HG03378 (cell line): ENCODE data around the gene DECR2.
"Not testable (repeated sequence)": the region's sequence is repeated elsewhere in the genome, so short reads cannot be mapped to it uniquely, and the experiment has no call there.

Source experiments
- ATAC-seq: cut with Tn5 transposase; IDR thresholded peaks from one replicate; pipeline ENCODE4 v1.9.1; 2021; ENCODE audit warnings: mild to moderate bottlenecking, moderate library complexity; ENCODE audit not compliant: unreplicated experiment

DECR2 gene, protein sequence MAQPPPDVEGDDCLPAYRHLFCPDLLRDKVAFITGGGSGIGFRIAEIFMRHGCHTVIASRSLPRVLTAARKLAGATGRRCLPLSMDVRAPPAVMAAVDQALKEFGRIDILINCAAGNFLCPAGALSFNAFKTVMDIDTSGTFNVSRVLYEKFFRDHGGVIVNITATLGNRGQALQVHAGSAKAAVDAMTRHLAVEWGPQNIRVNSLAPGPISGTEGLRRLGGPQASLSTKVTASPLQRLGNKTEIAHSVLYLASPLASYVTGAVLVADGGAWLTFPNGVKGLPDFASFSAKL

GRCh38 chr16:401468-402348, at the start of gene DECR2:
TSS of gene DECR2 (plus strand) at chr16:401885. CDS start at chr16:401964, 79 bp downstream.
- peak; percentile 38 for ATAC-seq

- ATAC-seq: no peak
Observed at GRCh38 chr16:352547-353403, 48.9 kb upstream of the DECR2 start, which contains the start of gene AXIN1. TSS of gene AXIN1 (minus strand) at chr16:352723. CDS start at chr16:347025, 5,698 bp downstream.

DNA sequence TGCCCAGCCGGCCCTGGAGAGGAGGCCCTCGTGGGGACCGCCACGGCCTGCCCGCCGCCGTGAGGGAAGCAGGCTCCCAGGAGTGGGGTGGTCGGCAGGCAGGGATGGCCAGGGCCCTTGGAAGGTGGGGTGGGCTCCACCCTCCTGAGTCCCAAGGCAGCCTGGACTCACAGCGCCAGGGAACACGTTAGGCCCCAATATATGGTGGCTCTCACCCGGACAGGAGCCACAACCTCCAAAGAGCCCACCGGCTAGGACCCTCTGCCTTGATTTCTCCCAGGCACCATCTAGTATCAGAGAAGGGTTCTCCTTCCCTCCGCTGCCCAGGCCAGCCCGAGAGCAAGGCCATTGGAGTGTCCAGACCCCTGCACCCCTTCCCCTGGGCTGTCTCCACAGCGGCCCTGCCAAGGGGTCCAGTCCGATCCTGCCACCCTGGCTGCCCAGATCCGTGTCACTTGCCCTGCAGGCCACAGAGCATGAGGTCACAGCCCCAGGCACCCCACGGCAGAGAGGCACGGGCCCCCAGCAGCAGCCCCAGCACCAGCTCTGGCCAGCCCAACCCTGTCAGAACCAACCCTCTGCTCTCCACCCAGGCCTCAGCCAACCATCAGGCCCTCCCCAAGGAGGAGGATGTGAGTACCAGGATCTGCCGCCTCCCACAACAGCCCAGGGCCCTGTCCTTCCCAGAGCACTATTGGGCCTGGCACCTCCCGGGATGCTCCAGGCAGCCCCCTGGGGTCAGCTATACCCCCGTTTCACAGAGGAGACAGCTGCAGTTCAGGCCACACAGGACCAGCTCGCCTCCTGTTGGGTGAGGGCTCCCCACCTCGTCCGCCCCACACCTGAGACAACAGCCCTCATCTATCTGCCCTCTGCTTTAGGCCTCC, 48.0 kb upstream of the DECR2 start:
- ATAC-seq: no peak

- no peak for ATAC-seq
Observed at GRCh38 chr16:354291-354881, 47.3 kb upstream of the DECR2 start.

- no peak for ATAC-seq
Observed at GRCh38 chr16:354971-355461, 46.7 kb upstream of the DECR2 start.

GRCh38 chr16:356741-357140, 44.9 kb upstream of the DECR2 start:
- no peak for ATAC-seq

- ATAC-seq: no peak
Observed at GRCh38 chr16:359067-359763, 42.5 kb upstream of the DECR2 start.

DNA sequence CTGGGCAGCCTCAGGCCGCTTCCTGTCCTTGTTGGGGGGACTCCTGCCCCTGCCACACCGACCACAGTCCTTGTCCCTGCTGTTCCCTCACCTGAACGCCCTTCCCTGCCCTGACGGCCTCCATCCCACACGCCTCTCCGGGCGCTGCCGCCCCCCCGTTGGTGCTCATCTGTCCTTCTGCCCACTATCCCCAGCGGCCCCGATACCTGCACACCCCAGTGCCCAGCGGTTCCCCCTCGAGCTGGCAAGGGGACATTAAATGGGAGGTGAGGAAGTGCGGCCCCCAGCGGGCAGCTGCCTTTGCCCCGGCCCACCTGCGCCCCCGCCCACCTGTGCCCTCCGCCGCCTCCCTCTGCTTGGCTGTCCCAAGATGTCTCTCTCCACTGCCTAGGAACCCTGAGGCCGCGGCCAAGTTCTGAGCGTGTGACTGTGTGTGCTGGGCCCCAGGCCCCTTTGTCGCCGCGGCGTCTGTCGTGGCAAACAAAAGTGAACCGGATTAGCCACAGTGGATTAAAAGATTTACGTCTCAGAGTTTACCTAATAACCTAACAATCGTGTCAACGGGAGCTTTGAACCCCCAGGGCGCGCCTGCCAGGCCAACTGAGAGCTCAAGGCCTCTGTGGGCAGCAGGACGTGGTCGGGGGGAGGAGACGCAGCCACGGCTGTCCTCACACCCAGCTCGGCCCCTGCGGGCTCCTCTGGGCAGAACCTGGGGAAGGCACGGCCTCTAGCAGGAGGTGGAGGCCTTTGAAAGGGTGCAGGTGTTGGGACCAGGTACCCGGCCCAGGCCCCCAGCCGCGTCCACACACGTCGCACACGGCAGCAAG, 41.6 kb upstream of the DECR2 start:
- ATAC-seq: no peak

DNA sequence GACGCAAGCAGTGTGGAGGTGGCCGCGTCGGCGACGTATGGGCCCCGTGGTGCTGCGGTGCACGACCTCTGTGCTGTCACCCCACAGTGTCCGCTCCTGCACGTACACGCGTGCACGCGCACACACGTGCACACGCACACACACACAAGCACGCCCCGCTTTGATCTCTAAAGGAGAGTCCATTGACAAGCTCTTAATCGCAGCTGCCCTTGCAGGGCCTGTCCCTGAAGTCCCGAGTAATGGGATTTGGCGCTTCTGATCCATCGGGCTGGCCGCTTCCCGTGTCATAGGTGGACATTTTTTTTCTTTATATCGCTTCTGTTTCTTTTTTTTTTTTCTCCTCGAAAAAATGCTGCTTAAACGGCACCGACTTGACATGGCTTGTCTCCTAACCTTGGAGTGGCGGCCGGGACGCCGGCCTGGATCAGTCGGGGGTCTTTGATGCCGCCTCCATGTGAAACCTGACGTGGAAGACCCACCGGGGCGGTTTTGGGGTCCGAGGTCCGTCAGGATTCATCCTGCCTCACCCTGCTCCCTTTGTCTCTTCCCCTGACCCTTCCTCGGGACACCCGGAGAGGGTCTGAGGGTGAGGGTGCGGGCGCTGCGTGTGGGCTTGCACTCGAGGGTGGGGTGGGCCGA, 40.9 kb upstream of the DECR2 start:
- ATAC-seq: no peak

DNA sequence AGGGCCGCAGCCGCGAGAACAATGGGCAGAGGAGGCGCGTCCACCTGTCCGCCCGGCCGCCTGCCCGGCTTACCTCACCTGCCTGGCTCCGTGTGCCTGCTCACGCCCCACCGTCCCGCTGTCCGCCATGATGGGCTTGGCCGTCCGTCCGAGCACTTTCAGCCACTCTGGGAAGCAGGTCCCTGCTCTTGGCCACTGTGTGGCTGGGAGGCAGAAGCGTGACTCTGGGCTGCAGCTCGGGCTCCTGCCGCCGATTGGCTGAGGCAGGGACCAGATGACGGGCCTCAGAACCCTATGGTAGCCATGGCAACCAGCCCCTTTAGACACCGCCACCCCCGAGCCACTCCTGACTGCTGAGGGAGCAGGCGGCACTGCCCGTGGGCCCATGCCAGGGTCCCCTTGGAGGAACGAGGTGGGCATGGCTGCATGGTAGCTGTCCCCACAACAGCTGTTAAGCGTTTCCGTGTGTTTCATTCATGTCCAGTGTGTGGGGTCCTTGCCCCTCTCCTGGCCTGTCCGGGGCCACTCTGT, 40.3 kb upstream of the DECR2 start:
- no peak for ATAC-seq

GRCh38 chr16:361872-362701, 39.6 kb upstream of the DECR2 start:
- ATAC-seq: no peak

- not testable (repeated sequence) for ATAC-seq
Observed at GRCh38 chr16:362702-362999, 39.0 kb upstream of the DECR2 start.

GRCh38 chr16:363110-363765, 38.4 kb upstream of the DECR2 start:
- ATAC-seq: no peak

GRCh38 chr16:363766-364490, 37.8 kb upstream of the DECR2 start:
- ATAC-seq: no peak
